Right kidney (tissue), 1 donor: ENCODE measurements around the gene CCDC88C.

Experiments
- DNase-seq: peaks from one replicate; pipeline ENCODE4 v3.0.0-alpha.2; 2016

The CCDC88C gene

DNA sequence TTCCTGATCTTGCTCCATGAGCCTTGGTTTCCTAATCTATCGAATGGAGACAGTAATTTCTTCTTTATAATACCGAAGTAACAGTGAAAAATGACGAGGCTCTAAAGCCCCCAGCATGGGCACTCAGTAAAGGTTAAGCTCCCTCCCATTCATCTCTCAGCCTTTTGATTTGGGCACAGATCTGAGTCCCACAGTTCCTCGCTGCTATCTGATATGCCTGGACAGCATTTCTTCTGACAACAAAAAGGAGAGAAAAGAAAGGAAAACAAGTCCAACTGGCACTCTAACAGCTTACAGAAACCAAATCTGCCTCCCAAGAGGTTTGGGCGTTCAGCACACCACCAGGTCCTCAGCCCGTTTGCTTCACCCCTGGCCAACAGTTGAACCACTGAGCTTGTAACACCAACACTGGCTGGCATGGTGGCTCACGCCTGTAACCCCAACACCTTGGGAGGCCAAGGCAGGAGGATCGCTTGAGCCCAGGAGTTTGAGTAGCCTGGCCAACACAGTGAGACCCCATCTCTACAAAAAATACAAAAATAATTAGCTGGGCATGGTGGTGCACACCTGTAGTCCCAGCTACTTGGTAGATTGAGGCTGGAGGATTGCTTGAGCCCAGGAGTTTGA lies 19.5 kb downstream of the CCDC88C start:
- DNase-seq = no peak

DNA sequence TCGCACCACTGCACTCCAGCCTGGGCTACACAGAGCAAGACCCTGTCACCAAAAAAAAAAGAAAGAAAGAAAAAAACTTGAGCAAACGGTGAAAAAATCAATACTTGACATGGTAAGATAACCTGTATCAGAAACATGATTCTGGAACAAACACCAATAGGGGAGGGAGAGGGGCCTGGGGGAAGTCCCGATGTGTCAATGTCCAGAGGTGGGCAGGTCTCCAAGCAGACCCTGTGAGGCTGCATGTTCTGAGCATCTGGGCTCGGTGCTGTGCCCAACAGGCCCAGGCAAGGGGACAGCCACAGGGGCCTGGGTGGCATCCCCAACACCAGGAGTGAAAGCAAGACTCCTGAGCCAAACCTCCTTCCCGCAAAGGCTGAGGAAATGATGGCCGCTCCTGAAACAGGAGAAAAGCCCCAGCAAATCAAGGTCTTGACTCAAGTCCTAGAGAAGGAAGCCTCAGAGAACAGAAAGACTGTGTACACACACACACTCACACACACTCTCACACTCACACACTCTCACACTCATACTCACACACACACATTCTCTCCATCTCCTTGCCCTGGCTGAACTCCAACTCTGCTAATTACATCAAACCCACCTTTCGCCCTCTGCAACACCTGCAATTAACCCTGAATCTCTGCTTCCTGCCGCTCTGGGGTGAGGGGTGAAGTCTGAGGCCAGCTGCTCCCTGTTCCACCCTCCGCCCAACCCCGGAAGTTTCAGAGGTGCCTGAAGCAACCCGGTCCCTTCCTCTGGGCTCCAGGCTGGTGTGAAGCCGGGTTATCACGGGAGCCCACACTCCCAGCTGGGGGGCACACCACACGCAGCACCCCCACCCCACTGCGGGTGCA lies 20.4 kb downstream of the CCDC88C start:
- no peak for DNase-seq

DNA sequence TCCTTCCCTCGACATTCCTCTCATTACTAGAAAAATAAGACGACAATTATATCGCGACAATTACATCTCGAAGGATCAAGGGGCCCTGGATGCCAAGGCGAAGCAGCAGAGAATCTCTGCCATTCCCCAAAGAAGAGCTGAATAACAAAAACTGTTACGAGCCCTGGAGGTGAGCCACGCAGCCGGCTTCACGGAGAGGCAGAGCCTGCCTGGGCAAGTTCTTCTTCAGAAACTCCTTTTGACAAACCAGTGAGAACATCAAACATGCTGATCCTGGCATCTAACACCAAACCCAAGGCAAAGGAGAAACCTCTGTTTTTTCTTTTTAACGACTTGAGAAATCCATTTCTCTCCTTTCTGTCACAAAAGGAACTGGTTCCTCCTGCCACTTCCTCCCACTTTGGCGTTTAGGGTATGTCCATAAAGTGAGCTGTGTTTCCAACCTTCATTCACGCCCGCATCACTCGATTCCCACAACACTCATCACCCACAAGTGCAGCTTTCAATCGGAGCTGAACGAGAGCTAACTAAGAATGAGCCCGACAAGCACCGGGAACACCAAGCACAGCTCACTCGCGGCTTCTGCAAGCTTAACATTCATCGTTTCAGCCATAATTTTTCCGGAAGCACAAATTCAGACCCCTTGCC lies 21.5 kb downstream of the CCDC88C start:
- DNase-seq = no peak

DNA sequence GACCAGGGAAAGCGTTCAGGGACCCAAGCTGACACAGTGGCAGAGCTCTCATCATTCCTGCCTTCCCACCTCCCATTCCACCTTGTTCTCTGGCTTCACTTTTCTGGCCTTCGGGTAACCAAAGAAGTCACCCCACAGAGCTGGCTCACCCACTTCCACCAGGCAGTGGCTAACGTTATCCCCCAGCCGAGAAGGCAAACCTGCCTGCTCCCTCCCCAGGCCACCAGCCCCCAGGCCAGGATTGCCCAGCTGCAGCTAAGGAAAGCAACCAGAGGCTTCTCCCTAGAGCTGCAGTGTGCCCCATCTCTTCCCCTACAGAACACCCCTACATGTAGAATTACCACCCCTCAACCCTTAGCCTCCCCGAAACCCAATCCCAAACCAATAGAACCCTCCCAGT lies 22.2 kb downstream of the CCDC88C start:
- no peak for DNase-seq

DNA sequence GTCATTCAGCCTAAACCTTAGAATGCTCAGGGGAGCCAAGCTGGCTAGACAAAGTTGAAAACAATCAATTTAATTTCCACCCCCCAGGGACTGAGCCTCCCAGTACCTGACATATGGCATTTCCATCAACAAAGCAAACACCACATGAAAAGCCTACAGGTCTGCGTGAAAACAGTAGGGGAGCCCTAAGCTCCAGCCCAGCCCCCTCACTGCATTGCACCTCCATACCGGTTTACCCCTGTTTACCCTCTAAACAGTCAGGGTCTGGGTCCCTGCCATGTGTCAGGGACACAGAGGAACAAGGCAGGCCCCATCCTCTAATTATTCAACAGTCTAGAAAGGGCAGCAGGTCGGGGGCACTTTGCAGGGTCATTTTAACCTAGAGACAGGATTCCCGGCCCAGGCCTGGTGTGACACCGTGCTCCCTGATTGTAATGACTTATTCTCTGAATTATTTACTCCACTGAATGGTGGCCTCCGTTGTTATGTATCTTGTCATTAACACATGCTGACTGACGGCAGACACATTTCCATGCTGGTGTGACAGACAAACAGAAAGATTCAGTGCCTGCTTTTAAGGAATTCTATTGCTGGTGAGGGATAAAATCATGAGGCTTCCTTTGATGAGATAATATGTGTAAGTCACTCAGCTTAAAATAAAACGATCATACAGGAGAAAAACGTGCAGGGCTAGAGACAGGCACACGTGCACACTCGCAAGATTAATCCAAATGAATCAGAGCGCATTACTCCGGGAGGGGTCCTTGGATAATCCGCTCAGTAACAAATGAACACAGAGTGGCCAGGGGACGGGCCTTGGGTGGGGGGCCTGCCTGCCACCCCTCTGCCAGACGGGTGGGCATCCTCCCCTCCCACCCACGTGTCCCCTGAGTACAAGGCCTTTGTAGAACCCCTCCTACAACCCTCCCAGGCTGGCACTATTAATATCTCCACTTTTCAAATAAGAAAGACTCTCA lies 23.2 kb downstream of the CCDC88C start:
- DNase-seq = no peak

DNA sequence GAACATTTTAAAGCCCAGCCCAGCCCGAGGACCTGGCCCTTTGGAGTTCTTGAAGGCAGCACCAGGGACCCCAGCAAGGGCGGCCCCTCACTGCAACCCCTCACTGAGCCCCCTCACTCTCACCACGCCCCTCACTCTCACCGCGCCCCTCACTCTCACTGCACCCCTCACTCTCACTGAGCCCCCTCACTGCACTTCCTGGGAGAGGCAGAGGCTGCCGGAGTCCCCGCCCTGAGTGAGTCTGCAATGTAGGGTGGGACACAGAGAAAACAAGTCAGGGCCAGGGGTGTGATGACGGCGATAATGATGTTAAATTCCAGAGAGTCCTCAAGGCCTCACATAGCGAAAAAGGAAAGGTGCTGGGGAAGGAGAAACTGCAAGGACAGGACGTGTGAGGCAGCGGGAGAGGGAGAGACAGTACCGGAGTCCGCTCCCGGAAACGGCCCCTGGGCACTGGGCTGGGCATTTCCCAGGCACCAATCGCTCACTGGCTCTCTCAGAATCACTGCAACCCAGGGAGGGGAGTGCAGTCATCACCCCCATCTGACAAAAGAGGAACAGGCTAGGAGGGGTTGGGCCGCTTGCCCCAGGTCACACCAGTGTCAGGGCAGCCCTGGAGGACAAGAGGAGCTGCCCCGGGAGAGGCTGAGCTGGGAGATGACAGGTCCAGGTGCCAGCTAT lies 24.9 kb downstream of the CCDC88C start:
- no peak for DNase-seq

DNA sequence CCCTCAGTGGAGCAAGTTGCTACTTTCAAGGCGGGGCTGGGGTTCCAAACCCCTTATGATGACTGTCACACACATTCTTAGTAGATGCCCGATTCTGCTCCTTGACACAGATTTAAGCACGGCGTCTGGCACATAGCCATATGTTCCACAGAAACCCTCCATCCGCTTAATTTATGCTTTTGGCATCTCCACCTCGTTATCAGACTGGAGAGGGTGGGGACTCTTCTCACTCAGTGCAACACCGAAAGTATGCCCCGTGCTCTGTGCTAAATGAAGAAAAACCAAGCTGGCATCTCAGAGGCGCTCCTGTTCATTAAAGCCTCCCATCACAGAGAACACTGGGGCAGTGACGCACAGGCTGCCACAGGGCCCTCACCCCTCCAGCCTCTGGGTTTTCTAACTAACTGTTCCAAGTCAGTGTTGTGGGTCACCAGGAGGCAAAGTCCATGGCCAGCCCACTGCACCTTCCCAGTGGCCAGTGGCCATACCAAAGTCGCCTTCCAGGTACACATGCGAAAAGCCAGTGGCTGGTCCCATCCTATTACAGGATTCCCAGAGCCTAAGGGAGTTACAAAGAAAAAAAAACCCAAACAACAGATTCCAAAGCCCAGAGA lies 27.3 kb downstream of the CCDC88C start:
- no peak for DNase-seq

DNA sequence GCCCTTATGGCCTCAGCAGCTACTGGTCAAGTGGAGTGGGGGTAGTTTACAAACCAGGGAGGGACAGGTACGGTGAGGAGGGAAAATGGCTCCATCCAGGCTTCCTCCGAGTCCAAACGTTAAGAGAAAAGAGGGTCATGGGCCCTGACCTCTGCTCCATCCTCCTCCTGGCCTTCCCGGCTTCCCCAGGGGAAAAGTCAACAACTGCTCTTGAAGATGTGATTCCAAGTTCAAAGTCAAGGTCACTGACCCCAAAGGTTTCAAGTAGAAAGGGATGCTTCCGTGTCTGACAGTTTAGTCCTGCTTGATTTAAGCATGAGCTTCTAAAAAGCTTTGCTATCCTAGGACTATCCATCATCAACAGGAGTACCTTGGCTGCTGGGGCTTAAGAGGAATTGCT lies 28.5 kb downstream of the CCDC88C start:
- no peak for DNase-seq

DNA sequence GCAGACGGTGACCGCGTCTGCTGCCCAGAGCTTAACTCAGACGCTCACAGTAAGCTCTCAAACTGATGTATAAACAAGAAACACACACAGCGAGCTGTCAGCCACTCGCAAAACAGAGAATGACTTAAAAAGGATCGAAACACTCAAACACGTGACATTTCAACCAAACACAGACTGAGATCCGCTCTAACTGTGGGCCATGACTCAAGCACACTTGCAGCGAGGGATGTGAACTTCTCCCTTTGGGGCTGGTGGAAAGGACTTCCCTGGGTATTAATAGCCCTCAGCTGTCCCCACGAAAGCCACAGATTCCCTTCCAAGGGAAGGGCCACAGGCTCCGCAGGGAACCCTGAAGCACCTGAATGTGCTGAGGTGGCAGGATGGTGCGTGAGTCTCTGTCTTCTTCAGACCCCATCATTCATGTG lies 29.1 kb downstream of the CCDC88C start:
- no peak for DNase-seq

DNA sequence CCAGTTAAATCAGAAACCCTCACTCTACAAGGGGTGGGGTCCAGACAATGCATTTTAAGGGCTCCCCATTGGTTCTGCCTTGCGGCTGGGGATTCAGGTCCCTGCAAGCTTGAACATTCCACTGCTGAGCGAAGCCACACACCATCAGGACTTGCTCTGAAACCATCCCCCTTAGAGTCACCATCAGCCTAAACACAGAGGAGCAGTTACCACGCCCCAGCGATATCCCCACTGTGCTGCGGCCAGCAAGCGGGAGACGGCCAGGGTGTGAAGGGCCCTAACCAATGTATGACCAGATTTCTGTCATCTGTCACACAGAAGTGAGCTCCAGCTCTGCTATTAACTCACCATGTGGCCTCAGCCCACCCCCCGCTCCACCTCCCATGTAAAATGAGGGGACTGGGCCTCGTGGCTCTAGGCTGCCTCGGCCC lies 29.7 kb downstream of the CCDC88C start:
- no peak for DNase-seq

DNA sequence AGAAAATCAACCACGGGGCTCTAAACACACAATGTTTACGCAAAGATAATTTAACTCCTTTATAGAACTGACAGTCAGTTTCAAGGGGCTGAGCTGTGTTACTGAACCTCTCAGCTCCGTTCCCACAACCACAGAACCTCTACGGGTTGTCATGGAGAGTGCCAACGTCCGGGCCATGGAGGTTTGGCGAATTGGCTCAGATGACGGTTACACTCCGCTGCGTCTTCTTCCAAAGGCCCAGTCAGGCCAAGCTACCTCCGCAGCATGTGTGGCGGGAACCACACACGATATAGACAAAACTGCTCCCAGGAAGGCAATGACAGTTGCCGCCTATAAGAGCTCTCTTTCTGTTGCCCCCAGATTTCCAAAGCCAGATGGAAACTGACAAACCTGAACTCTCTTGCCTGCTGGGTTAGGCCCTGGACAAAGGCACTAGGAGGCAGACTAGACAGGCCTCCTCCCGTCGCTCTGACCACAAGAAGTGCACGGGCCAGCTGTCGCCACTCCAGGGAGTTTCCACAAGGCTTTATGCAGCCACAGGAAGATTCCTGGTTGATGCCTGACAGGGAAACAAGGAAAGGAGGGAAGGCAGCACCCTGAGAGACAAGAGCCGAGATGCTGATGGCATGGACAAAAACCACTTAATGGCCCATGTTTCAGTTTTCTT lies 30.3 kb downstream of the CCDC88C start:
- no peak for DNase-seq

DNA sequence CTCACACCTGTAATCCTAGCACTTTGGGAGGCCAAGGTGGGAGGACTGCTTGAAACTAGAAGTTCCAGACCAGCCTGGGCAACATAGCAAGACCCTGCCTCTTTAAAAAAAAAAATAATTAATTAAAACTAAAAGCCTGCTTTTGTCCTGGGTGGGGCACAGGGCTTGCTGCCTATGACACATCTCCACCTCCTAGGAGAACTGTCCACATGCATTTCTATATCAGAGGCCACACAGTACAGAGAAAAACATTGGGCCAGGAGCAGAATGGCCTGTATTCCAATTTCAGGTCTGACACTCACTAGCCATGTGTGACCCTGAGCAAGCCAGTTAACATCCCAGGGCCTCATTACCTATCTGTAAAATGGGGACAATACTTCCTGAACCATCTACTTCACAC lies 31.9 kb downstream of the CCDC88C start:
- DNase-seq = no peak

DNA sequence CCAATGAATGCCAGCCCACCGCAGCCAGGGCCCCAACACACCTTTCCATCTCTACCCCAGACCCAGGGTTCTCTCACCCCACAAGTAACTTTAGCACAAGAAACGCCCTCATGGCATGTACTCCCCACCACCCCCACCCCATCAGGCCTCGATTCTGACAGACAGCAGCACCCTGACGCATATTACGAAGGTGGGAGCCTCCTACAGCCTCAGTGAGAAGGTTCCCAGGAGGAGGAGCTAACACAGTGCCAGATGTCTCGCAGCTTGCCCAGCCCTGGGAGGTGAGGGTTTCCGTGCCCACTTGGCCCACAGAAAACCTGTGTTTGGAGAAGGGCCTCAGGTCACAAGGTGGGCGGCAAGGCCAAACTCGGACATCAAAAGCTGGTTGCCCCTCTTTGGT lies 32.4 kb downstream of the CCDC88C start:
- DNase-seq = no peak

DNA sequence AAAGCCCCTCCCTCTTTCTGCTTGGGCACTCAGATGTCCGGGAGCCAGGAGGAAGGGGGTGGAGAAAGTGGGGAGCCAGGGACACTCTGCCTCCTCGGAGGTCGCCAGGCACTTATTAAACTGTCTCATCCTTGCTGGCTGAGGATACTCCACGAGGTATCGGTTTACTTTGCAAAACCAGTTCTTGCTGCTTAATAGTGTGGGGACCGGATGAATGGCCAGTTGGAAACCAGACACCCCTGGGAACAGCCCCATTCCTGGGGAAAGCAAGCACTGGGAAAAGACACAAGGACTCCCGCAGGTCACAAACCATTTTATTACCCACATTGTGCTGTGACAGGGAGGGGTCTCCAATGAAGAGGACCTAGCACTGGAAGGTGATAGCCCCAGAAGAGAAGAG lies 34.2 kb downstream of the CCDC88C start:
- no peak for DNase-seq

DNA sequence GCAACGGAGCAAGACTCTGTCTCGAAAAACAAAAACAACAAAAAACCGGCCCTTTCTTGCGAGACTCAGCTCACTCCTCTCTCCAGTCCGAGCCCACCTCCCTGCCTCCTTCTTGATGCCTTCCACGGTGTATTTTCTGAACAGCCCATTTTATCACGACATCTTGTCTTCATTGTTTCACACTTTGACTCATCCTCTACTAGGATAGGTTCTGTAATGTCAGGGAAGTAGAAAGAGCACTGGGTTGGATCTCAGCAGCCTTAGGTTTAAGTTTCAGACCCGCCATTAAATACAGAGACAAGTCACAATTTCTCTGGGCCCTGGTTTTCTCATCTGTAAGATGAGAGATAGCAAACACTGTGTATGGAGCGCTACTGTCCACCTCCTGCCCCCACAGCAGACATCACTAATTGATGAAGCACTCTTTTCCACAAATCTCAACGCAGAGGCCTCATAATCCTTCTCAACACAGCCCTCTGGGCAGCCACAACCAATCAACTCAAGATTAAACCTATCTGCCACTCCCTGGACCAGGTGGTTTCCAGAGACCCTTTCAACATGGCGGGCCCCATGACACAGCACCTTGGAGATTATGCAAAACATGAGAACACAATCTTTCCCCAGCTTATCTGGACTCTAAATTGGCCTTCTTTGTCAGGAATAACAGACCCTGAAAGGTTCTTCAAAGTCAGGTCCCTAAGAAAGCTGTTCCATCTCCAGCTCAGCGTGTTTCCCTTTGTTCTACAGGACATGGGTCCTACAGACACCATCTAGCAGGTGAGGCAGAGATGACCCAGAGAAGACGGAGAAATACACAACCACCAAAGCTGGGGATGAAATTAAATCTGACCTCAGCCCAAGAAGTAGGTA lies 35.6 kb downstream of the CCDC88C start:
- DNase-seq = no peak

DNA sequence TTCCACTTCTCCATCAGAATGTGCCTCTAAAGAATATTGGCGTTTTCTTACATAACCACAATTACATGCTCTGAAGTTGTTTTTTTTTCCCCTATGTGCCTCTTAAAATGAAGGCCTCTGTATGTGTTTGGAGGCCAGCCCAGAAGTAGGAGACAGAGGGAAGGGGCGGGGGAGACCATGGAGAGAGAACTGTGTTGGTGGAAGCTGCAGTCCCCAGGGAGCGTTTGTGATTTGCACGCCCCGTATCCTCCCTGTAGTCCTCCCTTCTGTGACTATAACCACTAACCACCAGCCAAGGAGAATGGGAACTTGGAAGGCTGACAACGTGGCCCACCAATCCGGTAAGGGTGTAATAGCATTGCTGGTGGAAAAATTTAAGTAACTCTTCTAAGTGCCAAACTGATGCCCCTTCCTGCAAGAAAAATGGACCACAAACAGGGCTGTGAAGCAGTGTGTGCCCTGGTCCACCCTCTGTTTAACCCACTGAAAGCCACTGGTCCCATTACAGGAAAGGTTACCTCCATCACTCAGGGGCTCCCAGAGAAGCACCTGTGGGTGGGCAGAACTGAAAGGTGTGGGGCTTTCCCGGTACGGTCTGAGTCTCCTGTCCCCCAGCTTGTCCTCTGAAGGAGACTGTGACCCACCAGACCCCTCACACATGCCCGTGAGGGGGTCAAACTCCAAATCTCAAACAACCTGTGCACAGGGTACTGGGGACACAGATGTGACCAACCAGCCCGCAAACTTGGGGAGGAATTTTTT lies 36.8 kb downstream of the CCDC88C start:
- no peak for DNase-seq

DNA sequence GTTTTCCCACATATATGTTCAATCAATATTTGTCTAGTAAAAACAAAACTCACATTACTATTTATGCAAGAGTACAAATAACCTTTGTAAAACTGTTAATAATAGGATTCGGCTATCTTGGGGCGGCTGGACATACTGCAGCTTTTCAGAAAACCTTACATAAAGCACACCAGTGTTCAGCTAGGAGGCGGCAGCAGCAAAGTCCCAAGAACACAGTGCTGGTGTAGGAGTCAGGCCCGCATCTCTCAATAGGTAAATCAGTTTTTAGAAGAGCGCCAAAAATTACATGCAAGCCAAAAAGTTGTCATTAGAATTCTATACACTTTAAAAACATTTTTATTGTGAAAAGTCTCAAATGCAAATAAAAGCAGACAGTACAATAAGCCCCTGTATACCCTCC lies 37.5 kb downstream of the CCDC88C start:
- DNase-seq = no peak

DNA sequence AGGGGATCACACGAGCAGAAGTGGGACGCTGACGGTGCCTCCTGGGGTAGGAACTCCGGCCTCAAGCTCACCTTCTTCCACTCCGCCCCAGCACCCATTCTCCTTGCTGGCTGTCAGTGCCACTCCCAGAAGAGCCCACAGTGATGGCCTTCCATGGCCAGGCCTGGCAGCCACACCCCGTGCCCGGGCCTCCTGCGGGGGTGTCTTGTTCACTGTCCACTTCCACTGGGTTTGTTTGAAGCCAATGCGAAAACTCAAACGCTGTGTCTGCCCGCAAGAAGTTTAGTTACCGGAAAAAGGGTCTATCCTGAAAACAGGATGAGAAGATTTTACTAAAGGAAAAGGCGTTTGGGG lies 38.1 kb downstream of the CCDC88C start:
- DNase-seq = no peak
